GM19023 (cell line): Measurements from ENCODE around the gene AADACL2.
"Not testable (repeated sequence)": the region's sequence is repeated elsewhere in the genome, so short reads cannot be mapped to it uniquely, and the experiment has no call there.

ENCODE experiments used
- ATAC-seq: cut with Tn5 transposase; IDR thresholded peaks from one replicate; pipeline ENCODE4 v1.9.1; 2021; ENCODE audit warnings: mild to moderate bottlenecking, moderate library complexity; ENCODE audit not compliant: unreplicated experiment

AADACL2 gene

GRCh38 chr3:151764699-151765098 is 31.0 kb downstream of the AADACL2 start:
- not testable (repeated sequence) for ATAC-seq

GRCh38 chr3:151765685-151766084 is 32.0 kb downstream of the AADACL2 start:
- no peak for ATAC-seq

- ATAC-seq, result no peak
Measured at GRCh38 chr3:151766454-151766853, 32.7 kb downstream of the AADACL2 start.

- no peak for ATAC-seq
Measured at GRCh38 chr3:151768393-151768930, 34.7 kb downstream of the AADACL2 start.

GRCh38 chr3:151769175-151769574 is 35.4 kb downstream of the AADACL2 start:
- ATAC-seq, result no peak

GRCh38 chr3:151770956-151771355 is 37.2 kb downstream of the AADACL2 start:
- no peak for ATAC-seq

GRCh38 chr3:151772825-151773480 is 39.2 kb downstream of the AADACL2 start:
- no peak for ATAC-seq

- ATAC-seq, result no peak
Measured at GRCh38 chr3:151774235-151774634, 40.5 kb downstream of the AADACL2 start.

GRCh38 chr3:151774910-151775309 is 41.2 kb downstream of the AADACL2 start:
- ATAC-seq, result no peak

GRCh38 chr3:151775314-151776258 is 41.9 kb downstream of the AADACL2 start:
- ATAC-seq, result no peak

- ATAC-seq, result no peak
Measured at GRCh38 chr3:151776259-151776740, 42.6 kb downstream of the AADACL2 start.

- ATAC-seq, result no peak
Measured at GRCh38 chr3:151777880-151778279, 44.2 kb downstream of the AADACL2 start.

- no peak for ATAC-seq
Measured at GRCh38 chr3:151787626-151788025, 53.9 kb downstream of the AADACL2 start.

- no peak for ATAC-seq
Measured at GRCh38 chr3:151788401-151788800, 54.7 kb downstream of the AADACL2 start.

GRCh38 chr3:151789853-151790463 is 56.2 kb downstream of the AADACL2 start:
- no peak for ATAC-seq

GRCh38 chr3:151790763-151791162 is 57.0 kb downstream of the AADACL2 start:
- not testable (repeated sequence) for ATAC-seq

GRCh38 chr3:151792411-151792810 is 58.7 kb downstream of the AADACL2 start:
- no peak for ATAC-seq

GRCh38 chr3:151793636-151794035 is 59.9 kb downstream of the AADACL2 start:
- ATAC-seq, result no peak

GRCh38 chr3:151794080-151794479 is 60.4 kb downstream of the AADACL2 start:
- no peak for ATAC-seq

- no peak for ATAC-seq
Measured at GRCh38 chr3:151795276-151795675, 61.5 kb downstream of the AADACL2 start.

GRCh38 chr3:151796105-151796680 is 62.5 kb downstream of the AADACL2 start:
- ATAC-seq, result no peak
